AG04450 (cell line): Measurements from ENCODE around the gene UMAD1. TPM values are rescaled to one million over a fixed set of nuclear protein-coding genes. Genes with fewer than 3 reads are reported as not detected.

Experiments used
- CTCF ChIA-PET: fragments of 300-600, 350-600 bp; formaldehyde crosslinking; extraction: SDS; loops from one replicate; lab custom pipeline; 2022; ENCODE audit warnings: antibody characterized with exemption, inconsistent platforms; lab: Charles Lee
- POLR2A ChIA-PET: fragments of 350-600 bp; formaldehyde crosslinking; extraction: SDS; loops from one replicate; lab custom pipeline; 2021; ENCODE audit warnings: antibody characterized with exemption, inconsistent platforms; lab: Yijun Ruan, JAX
- DNase-seq: peaks from one replicate; pipeline ENCODE4 v3.0.0-alpha.2; 2011; ENCODE audit warnings: low read depth, low spot score
- H3K27ac ChIP-seq: one replicate; pipeline ENCODE4 v1.5.1; 2012; ENCODE audit warnings: low read depth, low read length, control low read depth
- H3K27me3 ChIP-seq: one replicate; pipeline ENCODE4 v1.6.0; 2012; ENCODE audit warnings: low read length; ENCODE audit not compliant: control insufficient read depth, insufficient read depth
- H3K4me3 ChIP-seq: 2 replicates; pipeline ENCODE4 v1.5.1; 2011; ENCODE audit warnings: mild to moderate bottlenecking, low read depth, low read length, control low read depth
- H3K9me3 ChIP-seq: 2 replicates; pipeline ENCODE4 v1.5.1; 2012; ENCODE audit warnings: low read length; ENCODE audit not compliant: control insufficient read depth, insufficient read depth
- CTCF ChIP-seq: IDR thresholded peaks from 2 replicates; pipeline ENCODE4 v1.5.1; 2011; ENCODE audit warnings: low read depth, low read length, control low read depth, inconsistent platforms
- polyA plus RNA-seq: library from polyadenylated mRNA; depleted of rRNA; stranded (reverse); fragments of >200 nt; gene quantifications from 2 replicates; pipeline ENCODE4 v1.2.3, GENCODE V29; 2011

The UMAD1 gene
- polyA plus RNA-seq, 1 experiment = 22.8 TPM

- ChIA-PET POLR2A (no interaction called here), CTCF (no interaction called here)
- TF ChIP-seq CTCF = no peak
- DNase-seq = no peak
- H3K27ac ChIP-seq = no peak overlapping the region
- no peaks in the 10 kb centered on the region for H3K27me3 ChIP-seq
- no peaks in the 10 kb centered on the region for H3K9me3 ChIP-seq
- no peak overlapping the region for H3K4me3 ChIP-seq
Observed at GRCh38 chr7:7710469-7710868, 69.9 kb downstream of the UMAD1 start.

GRCh38 chr7:7713730-7714129 is 73.2 kb downstream of the UMAD1 start:
- Histone ChIP-seq H3K27ac (no peak overlapping the region), H3K27me3 (no peaks in the 10 kb centered on the region), H3K9me3 (no peaks in the 10 kb centered on the region), H3K4me3 (no peak overlapping the region)
- CTCF ChIA-PET = interaction anchor here (0.6 to 3.0 kb wide), 2 partner anchors 10 to 32 kb away, joined by 3 to 10 read pairs; no protein-coding TSS in a partner anchor
- POLR2A ChIA-PET = no interaction called here
- no peak for DNase-seq
- TF ChIP-seq CTCF = no peak

- TF ChIP-seq CTCF = no peak
- no peak within 1 kb of the TSS for H3K4me3 ChIP-seq
Observed at GRCh38 chr7:7718492-7718891, 77.9 kb downstream of the UMAD1 start, which contains the start of gene RPA3. Gene RPA3 (minus strand): TSS chr7:7718607. CDS start chr7:7640418, 78,189 bp downstream.

GRCh38 chr7:7719236-7719635 is 78.7 kb downstream of the UMAD1 start:
- CTCF ChIA-PET = interaction anchor here (1.0 to 2.2 kb wide), 3 partner anchors 37 to 498 kb away, joined by 3 to 10 read pairs (median 3); no protein-coding TSS in a partner anchor
- POLR2A ChIA-PET = interaction anchor here (0.6 kb wide), 1 partner anchor 260 kb away, joined by 3 read pairs; no protein-coding TSS in a partner anchor
- no peak overlapping the region for H3K27ac ChIP-seq
- H3K9me3 ChIP-seq = no peaks in the 10 kb centered on the region
- no peaks in the 10 kb centered on the region for H3K27me3 ChIP-seq
- peak; percentile 94 for DNase-seq
- no peak for TF ChIP-seq CTCF
- no peak overlapping the region for H3K4me3 ChIP-seq

More at GRCh38 chr7:7718492-7718891, 77.9 kb downstream of the UMAD1 start, which contains the start of gene RPA3:
- Histone ChIP-seq H3K27me3 (no peaks in the 10 kb centered on the region), H3K9me3 (no peaks in the 10 kb centered on the region), H3K27ac (no peak within 1 kb of the TSS)
- no peak for DNase-seq
- ChIA-PET CTCF (interaction anchor here (1.0 to 2.2 kb wide), 3 partner anchors 37 to 498 kb away, joined by 3 to 10 read pairs (median 3); no protein-coding TSS in a partner anchor), POLR2A (no interaction called here)

GRCh38 chr7:7720193-7720592 is 79.6 kb downstream of the UMAD1 start:
- no peak for DNase-seq
- Histone ChIP-seq H3K4me3 (no peak overlapping the region), H3K27me3 (no peaks in the 10 kb centered on the region), H3K27ac (no peak overlapping the region), H3K9me3 (no peaks in the 10 kb centered on the region)
- TF ChIP-seq CTCF = no peak
- ChIA-PET CTCF (interaction anchor here (1.6 to 2.2 kb wide), 2 partner anchors 9 to 38 kb away, joined by 3 to 10 read pairs; no protein-coding TSS in a partner anchor), POLR2A (no interaction called here)
